GM19193 (cell line): ENCODE results near the gene DMD.

Experiments
- POLR2A ChIP-seq: IDR thresholded peaks from 4 replicates; pipeline ENCODE4 v1.6.1; 2011; ENCODE audit not compliant: insufficient read depth, insufficient read length; ENCODE audit errors: extremely low read depth

The DMD gene

GRCh38 chrX:33178690-33179089 lies 32.7 kb downstream of the DMD start:
- TF ChIP-seq POLR2A: no peak

DNA sequence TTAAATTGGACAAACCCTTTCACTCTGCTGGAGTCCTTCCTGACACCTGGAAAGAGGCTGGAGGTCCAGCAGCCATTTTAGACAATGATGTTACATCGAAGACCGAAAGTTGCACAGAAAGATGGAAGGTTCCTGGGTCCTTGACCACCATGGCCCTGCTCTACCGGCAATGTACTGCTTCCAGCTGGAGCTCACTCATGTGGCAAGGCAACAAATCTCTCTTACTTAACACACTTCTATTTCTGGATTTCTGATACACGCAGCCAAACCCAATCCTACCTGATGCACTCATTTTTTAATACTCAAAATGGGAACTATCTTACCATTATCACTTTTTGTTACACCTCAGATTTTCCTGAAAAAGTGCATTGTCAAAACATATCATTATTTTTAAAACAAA lies 33.1 kb downstream of the DMD start:
- no peak for TF ChIP-seq POLR2A

DNA sequence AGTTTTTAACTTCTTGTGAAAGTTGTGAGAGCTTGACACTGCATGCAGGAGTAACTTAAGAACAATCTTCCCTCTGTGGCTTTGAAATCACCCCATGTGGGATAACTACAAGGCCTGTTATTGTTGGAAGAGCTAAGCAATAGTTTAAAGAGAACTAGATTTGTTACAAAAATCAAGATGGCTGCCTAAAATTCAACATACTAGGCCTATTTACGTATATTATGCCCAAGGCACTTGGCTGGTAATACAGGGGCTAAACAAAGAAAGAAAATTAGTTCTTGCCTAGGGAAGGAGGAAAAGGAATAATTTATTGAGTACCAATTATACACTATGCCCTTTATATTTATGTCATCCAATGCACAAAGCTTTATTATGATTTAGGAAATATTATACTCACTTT lies 36.1 kb downstream of the DMD start:
- no peak for TF ChIP-seq POLR2A

- TF ChIP-seq POLR2A: no peak
Measured at GRCh38 chrX:33171041-33171440, 40.3 kb downstream of the DMD start.

- no peak for TF ChIP-seq POLR2A
Measured at GRCh38 chrX:33161829-33162228, 49.5 kb downstream of the DMD start.

DNA sequence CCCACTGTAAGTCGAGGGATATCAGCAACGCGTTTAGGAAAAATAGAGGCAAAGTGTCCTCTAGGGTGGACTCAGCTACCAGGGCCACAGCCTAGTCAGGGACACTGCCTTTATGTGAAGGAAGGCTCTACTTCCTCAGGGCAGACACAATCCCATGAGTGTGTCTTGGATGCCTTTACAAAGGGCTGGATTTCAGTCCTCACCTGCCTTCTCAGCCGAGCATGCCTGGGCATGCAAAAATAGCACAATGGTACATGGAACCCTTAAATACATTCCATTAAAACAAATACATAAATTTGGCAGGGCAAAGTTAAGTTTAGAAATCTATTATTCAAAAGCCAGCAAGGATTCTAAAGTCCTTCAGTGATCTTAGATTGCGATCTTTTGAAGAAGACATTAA lies 51.1 kb downstream of the DMD start:
- TF ChIP-seq POLR2A: no peak

- no peak for TF ChIP-seq POLR2A
Measured at GRCh38 chrX:33156152-33156726, 55.1 kb downstream of the DMD start.

- no peak for TF ChIP-seq POLR2A
Measured at GRCh38 chrX:33149580-33149979, 61.8 kb downstream of the DMD start.

- TF ChIP-seq POLR2A: no peak
Measured at GRCh38 chrX:33149085-33149484, 62.3 kb downstream of the DMD start.

DNA sequence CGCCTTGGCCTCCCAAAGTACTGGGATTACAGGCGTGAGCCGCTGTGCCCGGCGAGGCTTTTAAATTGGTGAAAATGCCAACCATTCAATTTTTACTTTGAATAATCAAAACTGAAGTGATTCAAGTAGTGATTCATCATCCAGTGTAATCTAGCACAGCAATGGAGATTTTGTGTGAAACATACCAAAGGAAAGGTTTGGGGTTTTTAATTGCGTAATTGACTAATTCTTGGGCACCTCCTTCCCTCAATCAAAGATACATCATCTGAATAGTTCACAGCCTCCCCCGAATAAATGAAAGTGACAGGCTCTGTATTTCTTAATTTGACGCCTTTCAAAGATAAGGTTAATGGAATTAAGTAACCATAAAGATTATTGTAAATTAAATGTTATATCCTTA lies 69.0 kb downstream of the DMD start:
- no peak for TF ChIP-seq POLR2A

DNA sequence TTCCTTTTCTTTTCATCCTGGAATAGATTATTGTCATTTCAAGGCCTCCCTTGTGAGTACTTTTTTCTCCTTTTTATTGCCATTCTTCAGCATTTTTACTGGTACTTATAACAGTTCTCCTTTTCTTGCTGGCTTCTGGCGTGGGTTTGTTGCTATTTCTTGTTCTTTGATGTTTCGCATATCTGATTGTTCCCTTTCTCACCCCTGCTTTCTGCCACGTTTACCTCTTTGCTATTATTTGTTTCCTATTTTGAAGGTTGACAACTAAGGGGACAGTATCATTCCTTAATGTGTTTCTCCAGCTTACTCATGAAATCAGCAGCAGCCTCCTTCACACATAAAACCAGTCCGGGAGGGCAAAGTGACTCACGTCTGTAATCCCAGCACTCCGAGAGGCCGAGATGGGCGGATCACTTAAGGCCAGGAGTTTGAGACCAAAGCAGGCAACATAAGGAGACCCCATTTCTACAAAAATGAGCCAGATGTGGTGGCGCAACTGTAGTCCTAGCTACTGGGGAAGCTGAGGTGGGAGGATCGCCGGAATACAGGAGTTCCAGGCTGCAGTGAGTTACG lies 72.6 kb downstream of the DMD start:
- TF ChIP-seq POLR2A: no peak

- TF ChIP-seq POLR2A: no peak
Measured at GRCh38 chrX:33134164-33134563, 77.2 kb downstream of the DMD start.

- TF ChIP-seq POLR2A: no peak
Measured at GRCh38 chrX:33133320-33133719, 78.0 kb downstream of the DMD start.

DNA sequence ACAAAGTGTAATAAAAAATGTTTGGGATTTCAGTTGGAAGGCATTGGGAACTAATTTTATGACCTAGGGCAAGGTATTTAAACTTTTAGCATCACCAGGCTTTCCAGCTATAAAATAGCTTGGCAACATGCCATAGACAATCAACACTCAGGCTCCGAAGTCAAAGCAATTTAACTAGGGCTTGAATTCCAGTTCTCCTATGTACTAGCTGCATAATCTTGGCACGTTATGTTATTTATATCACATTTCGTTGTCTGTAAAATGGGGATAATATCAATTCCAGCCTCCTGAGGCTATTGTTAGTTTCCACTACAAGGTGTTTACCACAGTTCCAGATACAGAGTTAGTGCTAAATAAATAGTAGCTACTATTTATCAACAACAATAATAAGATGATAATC lies 78.8 kb downstream of the DMD start:
- no peak for TF ChIP-seq POLR2A

- no peak for TF ChIP-seq POLR2A
Measured at GRCh38 chrX:33129607-33130006, 81.7 kb downstream of the DMD start.

DNA sequence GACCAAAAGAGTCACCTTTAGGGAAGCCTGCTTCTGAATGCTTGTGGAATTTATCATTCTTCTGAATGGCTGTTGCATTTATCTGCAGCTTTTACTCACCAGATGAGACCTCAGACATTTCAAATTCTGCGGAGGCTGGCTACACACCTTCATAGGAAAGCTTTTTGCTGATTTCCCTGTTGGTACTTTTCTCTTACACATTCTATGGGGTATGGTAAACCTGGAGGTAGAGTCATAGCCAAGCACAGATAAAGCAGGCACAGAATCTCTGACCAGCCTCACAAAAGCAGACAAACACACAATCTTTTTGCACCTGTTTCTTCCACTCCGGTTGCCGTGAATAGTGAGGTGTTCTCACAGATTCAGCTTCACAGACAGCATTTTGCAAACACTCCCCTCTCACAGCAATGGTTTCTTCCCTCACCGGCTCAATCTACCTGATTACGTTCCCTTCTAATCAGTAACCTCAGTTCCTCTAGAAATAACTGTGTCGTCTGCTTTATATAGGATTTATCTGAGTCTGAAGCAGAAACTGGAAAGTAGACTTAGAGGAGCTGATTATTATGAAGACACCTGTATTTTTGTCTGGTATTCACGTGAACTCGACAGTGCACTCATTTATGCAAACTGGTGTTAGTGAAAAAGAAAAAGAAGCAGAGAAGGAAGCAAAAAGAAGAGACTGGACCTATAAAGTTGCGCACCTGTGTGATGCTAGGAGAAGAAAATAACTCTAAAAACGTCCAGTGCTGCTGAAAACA lies 83.1 kb downstream of the DMD start:
- no peak for TF ChIP-seq POLR2A
